Measurements from ENCODE around the gene TSPEAR.

TSPEAR gene

DNA sequence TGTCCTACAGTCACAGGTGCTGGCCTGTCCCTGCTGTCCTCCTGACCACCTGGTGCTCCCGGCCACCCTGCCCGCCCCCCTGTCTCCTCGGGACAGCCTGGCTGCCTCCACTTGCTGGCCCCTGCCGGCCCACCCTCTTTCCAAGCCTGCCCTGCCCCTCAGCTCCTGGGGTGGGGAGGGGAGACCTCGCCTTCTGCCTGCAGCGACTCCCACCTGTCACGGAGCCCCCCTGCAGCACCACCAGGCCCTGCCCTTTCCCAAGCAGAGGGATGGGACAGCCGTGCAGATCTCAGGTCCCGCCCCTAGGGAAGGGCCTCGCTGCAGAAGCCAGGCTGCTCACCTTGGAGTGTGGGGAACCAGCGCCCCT lies 248.6 kb downstream of the TSPEAR start:
- DNase-seq (ENCODE audit: low spot score): no peak

DNA sequence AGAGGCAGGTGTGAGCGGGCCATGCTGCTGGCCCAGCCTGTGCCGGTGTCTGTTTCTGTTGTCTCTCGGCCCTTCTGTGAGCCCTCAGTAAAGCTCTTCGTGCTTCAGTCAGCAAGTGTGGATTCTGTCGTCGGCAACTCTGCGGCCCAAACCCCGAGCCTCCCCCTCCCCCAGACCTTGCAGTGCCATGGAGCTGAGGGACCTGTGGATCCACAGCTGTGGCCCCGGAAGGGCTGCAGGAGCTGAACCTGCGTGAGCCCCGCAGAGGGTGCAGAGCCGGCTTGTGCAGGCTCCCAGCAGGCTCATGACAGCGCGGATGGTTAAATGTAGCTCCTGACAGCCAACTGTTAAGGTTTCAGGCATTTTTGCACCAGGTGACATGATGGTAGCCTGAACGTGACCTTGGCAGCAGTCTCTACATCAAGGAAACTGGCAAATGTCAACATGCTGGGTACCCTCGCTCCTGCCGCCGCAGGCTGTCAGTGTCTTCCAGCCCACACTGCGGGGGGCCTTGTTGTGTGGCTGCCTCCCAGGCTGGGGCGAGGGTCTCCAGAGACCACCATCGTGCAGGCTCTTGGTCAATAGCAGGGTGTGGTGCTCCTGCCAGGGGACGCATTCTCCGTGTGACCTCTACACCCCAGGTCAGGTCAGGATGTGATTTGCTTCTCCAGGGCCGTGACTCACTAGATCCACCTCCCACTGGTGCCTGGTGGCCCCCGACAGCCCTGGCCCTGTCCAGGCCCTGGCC lies 249.1 kb downstream of the TSPEAR start:
- DNase-seq (ENCODE audit: low spot score): no peak

DNA sequence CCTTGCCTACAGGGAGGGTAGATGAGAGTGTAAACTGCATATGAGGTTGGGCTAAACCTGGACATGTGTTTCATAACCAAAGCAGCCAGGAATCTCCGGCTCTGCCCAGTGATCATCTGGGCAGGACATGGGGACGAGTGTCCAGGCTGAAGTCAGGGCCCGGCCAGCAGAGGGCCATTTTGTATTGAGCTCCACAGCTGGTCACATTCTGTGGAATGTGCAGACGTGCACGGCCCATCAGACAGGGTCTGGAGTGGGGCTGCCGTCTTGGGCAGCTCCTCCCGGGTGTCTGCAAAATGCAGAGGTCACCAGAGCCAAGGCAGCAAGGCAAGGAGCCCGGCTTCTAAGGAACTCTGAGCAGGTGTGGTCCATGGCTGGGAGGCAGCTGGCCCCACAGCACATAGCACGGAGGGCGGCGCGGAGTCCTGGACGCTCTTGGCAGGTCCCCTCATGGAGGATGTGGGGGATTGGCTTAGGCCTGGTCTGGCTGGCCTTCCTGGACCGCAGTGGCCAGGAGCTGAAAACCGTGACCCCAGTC lies 249.8 kb downstream of the TSPEAR start:
- peak; percentile 48 for DNase-seq (ENCODE audit: low spot score)

DNA sequence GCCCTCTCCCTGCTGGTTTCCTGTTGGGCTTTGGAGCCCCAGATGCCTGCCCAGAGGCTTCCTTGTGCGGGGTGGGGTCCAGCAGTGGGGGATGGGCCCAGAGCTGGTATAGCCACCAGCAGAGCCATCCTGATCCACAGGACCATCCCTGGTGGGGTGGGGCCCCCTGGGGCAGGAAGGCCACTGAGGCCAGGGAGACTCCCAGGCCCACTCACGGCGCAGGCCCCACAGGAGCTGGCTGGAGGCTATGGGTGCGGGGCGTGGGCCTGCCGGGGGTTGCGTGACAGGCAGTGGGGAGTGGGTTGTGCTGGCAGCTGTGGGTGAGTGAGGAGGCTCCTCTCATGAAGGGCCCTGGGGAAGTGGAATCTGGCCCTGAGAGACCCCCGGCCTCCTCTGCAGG lies 250.4 kb downstream of the TSPEAR start:
- no peak for DNase-seq (ENCODE audit: low spot score)

DNA sequence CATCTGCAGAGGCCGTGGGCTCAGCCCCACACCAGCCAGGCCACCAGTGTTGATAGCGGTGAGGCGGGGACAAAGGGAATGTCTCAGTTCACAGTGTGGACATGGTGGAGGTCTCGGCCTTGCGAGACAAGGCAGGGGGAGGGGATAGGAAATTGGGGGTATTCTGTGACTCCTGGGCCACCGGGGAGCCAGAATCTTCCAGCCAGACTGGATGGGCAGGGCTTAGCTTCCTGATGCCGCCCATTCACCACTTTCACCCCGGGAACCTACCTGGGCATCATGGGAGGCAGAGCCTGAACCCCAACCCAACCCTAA lies 251.0 kb downstream of the TSPEAR start:
- no peak for DNase-seq (ENCODE audit: low spot score)

DNA sequence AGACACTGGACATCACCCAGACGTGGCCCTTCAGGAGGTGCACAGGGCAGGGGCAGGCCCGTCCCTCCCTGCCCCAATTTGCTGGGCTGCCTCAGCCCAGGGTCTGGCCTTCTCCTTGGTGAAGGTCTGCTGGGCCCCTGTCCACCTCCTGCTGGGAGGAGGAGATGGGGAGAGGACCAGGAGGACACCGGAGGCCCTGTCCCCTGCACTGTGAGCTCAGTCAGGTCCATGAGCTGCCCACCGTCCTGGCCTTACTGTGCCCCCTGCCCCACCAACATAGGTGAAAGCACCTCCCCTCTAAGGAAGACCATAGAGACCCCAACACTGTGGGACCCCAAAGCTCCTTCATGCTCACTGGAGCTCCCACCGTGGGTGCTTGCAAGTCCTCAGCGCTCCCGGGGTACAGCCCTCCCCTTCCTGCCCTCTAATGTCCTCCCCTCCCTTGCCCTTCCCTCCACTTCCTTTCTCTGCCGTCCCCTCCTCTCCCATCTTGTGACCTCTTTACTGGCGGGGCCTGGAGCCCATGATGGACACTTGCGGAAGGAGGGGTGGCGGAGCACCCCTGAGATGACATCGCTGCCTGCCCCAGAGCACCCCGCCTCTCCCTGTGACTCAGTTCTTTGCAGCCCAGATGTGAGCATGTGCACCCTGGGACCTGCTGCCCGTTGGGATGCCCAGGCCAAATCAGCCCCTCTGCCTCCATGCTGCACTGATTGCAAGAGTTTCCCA lies 251.5 kb downstream of the TSPEAR start:
- no peak for DNase-seq (ENCODE audit: low spot score)

DNA sequence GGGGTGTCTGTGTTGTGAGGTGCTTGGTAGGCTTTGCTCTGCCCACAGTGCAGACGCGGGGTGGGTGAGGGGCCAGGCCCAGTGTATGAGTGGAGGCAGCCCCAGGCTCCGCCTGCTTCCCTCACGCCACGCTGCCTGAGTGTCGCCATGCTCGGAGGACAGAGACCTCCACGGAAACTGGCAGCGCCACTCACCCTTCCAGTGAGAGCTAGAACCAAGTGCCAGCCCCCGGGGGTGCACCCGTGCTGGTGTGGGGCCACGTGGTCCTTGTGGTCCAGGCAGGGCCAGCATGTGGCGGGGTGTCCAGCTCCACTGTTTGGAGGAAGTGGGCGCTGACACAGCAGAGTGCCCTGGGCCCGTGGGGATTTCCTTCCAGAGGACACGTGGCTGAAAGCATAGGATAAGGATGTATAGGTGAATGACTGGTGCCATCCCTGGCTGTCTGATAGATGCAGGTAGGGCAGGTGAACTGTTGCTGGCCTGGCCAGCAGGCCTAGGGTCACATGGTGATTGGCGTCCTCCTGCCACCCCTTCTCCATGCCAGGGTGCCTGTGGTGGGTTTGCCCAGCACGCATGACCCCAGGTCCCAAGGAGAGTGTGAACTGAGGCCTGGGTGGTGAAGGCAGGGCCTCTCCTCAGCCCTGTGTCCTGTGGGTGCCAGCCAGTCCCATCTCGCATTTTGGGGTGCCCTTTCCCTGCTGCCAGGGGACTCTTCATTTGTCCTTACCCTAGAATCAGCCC lies 252.2 kb downstream of the TSPEAR start:
- no peak for DNase-seq (ENCODE audit: low spot score)

DNA sequence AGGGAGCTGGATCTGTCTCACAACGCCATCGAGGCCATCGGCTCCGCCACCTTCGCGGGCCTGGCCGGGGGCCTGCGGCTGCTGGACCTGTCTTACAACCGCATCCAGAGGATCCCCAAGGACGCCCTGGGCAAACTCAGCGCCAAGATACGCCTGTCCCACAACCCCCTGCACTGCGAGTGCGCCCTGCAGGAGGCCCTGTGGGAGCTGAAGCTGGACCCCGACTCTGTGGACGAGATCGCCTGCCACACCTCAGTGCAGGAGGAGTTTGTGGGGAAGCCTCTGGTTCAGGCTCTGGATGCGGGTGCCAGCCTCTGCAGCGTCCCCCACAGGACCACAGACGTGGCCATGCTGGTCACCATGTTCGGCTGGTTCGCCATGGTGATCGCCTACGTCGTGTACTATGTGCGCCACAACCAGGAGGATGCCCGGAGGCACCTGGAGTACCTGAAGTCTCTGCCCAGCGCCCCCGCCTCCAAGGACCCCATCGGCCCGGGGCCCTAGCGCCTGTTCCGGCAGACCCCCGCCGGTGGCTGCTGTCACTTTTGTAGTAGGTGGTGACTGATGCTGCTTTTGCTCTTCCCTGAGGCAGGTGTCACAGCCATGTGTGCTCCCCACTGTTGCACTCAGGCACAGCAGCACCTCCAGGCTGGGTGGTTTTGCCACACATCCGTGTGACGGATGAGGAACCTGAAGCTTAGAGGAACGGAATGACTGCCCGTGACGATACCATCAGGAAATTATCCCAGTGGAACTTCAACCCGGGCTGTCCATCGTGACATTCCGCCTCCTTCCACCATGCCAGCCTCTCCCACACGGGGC lies 254.2 kb downstream of the TSPEAR start:
- DNase-seq (ENCODE audit: low spot score): no peak

DNA sequence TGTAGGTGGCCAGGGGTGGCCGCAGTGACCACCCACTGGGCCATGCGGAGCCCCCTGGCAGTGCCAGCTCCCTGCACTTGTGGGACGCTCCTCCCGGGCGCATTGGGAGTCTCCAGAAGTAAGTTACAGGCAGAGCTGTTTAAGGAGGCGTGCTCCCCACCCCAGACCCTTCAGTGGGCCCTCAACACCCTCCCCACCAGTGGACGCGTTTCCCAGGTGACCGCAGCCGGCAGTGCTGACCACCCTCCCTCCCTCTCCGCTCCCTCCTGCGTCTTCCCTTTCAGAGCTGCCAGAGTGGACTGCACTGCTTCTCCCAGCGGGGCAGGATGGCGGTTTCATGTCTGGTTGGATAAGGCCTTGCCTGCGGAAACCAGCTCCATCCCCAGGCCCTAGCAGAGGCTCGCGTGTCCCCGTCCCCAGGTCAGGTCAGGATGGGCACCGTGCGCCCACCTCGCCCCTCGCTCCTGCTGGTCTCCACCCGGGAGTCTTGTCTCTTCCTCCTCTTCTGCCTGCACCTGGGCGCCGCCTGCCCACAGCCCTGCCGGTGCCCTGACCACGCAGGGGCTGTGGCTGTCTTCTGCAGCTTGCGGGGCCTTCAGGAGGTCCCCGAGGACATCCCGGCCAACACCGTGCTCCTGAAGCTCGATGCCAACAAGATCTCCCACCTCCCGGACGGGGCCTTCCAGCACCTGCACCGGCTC lies 255.0 kb downstream of the TSPEAR start:
- no peak for DNase-seq (ENCODE audit: low spot score)

DNA sequence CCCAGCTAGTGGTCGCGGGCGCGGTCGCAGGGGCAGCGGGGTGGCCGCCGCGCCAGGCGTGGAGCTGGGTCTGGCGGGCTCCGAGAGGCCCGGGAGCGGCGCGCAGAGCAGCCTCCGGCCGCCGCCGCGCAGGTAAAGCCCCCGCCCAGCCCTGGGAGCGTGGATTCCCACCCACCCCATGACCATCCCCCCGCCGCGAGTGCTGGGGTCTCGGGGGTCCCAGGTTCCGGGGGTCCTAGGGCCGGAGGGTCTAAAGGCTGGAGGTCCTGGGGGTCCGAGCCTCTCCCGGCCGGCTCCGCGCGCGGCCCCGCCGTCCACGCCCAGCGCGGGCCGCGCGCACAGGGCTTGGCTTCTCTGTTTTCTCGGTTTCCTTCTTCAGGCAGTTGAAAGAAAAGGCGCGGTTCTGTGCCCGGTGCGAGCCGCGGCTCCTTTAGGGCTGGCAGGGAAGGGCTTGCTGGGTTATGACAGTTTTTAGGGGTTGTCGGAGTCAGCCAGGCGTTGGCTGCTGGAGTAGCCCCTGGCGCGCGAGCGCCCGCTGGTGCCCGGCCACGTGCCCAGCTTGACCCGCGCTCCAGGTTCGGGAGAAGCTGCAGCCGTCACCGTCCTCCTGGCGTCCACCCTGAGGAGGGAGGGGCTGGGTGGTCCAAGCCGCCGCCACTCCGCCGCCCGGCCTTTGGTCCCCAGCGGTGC lies 255.7 kb downstream of the TSPEAR start:
- DNase-seq (ENCODE audit: low spot score): peak; percentile 42

DNA sequence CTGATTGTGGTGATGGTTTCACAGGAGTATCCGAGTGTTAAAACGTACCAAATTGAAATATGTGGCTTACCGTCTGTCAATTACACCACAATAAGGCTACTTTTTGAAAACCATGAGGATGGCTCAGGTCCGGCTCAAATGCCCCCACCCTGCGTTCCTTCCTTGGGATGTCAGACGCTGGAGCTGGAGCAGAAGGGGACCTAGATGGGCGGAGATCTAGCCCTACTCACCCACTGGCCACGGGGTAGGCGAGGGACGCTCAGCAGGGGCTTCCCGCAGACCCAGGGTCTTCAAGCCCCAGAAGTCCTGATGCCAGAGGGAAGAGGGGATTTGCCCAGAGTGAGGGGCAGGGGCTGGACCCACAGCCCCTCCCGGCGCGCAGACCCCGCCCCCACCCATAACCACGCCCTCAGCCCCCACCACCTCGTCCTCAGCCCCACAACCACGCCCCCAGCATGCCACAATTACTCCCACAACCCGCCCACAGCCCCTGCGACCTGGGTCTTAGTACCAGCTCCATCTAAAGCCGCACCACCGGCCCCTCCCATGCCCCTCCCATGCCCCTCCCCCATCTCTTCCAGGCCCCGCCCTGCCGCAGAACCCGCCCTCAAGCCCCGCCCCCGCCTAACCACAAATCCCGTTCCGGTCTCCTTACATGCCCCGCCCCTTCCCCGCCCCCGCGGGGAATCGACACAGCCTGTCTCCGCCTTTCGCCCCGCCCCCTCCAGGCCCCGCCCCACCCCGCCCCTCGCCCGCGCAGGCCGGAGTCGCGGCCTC lies 256.4 kb downstream of the TSPEAR start, which contains the start of gene LRRC3:
Gene LRRC3, plus strand, starts transcription at position 764 of the 777 bp plus-strand sequence. CDS start 1,135 bp downstream, outside the sequence.
- DNase-seq (ENCODE audit: low spot score): peak; percentile 93

DNA sequence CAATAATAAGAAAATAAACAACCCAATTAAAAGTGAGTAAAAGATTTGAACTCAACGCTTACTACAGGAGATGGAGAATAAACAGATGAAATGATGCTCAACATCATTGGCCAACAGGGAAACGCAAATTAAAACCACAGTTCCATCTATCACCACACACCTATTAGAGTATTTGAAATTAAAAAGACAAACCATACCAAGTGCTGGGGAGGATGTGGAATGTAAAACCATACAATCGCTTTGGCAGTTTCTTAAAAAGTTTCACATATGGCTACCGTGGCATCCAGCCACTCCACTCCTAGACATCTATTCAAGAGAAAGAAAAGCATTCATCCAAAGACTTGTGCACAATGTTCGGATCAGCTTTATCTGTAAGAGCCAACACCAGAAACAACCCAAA lies 257.3 kb downstream of the TSPEAR start:
- no peak for DNase-seq (ENCODE audit: low spot score)

DNA sequence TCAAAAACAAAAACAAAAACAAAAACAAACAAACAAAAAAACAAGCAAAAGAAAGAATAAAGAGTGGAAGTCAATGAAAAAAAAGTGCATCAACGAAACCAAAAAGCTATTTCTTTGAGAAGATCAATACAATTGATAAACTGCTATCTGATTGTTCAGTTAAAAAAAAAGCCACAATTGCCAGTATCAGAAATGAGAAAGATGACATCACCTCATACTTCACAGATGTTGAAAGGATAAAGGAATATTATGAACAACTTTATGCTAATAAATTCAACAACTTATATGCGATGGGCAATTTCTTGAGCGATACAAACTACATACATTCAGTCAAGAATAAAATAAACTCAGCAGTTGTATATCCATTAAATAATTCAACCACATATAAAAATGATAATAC lies 258.3 kb downstream of the TSPEAR start:
- DNase-seq (ENCODE audit: low spot score): no peak

DNA sequence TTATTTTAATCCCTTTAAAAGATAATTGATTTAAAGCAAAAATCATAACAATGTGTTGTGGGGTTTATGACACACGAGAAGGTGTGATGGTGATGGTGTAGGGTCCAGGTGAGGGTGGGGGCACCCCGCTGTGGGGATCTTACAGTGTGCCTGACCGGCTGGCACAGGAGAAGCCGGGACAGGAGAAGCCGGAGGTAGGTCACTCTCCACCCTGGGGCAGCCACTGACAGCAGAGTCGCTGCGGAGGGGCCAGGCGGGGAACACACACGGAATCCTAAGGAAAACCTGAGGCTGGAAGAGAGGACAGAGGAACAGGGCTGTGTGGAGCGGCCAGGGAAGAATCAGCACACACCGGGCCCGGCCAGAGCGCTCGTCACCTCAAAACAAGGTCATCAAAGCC lies 260.4 kb downstream of the TSPEAR start:
- no peak for DNase-seq (ENCODE audit: low spot score)

DNA sequence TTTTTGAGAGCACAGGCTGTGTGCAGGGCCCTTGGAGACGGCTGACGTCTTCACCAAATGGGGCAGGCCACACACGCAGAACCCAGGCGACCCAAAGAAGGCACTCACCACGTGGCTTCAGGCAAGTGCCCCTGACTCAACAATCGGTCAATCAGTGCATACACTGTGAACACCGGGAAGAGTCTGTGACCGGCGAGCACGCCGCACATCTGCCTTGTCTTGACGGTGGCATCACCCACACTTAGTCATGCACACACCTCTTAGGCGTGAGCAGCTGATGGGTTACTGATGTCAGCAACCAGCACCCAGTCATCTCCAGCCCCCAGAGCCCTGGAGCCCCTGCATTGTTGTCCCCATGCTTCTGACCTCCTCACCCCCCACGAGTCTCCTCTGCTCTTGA lies 261.0 kb downstream of the TSPEAR start:
- no peak for DNase-seq (ENCODE audit: low spot score)

DNA sequence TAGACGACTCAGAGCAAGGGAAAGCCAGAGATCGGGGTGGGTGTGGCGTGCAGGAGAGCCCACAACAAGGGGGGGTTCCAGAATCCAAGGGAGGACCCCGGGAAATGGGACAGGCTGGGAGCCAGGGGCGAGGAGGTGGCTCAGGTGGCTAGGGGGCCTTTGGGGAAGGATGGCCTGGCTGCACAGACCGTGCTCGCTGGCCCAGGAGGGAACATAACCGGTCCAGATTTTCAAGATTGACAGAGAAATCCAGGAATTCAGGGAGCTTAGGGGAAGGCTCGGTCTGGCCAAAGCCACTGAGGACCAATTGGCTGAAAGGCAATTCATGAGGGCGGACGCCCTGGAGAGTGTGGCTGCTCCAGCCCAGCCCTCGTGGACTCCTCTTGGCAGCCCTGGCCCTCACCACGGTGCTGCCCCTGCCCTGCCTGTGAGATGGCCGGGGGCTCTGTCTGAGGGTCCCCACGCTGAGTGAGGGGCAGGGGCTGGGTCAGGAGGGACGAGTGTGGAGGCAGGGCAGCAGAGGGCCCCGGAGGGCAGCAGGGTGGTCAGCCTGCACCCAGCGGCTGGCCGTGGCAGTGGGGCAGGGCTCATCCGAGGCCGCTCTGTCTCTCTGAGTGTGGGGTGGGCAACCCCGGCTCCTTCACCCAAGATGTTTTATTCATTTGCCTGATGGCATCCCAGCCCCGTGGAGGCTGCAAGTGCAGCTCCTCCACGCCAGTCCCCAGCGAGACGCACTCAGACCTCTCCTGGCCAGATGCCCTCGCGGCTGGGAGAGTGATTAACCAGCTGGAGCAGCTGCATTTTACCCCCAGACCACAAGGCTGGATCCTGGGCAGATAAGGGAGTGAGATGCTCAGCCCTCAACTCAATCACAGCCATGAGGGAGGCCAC lies 261.7 kb downstream of the TSPEAR start:
- no peak for DNase-seq (ENCODE audit: low spot score)

DNA sequence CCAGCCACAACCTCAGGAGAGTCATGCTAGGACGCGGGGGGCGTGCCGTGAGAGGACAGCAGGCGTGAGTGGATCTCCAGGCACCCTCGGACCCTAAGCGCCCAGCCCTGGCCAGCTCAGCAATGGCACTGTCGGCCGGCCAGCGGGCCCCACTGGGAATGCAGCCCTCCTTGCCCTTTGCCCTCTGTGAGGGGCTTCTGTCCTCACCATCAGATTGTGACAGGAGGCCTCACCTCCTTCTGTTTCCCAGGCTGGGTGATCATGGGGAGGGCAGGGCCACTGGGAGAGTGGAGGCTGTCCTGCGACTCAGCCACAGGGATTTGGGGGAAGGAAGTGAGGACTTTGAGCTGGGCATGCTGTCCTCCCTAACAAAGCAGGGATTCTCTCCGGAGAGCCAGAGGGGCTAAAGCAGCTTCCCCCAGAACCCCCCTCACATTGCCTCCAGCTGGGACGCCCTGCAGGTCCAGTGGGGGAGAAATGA lies 262.7 kb downstream of the TSPEAR start:
- DNase-seq (ENCODE audit: low spot score): no peak

All from AG08395 (cell line).